ENCODE data around the gene AMBP.

The AMBP gene

DNA sequence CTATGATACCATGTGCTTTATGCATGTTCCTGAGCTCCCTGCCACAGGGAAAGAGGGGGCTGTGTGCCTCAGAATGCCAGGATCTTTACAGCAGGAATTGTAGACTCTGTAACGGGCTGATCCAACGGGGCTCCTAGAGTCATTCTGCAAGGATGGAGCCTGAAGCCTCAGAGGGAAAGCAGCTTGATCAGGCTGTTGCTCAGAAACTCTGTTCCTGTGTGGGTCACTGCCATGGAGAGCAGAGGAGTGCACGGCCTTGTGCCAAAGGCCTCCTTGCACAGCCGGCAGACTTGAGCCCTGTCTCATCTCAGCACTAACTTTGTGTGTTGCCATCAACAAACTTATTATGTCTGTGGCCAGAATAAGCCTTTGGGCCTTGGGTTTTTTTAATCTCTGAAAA lies 51.8 kb downstream of the AMBP start (continued):
- TF ChIP-seq, protein P1, sequence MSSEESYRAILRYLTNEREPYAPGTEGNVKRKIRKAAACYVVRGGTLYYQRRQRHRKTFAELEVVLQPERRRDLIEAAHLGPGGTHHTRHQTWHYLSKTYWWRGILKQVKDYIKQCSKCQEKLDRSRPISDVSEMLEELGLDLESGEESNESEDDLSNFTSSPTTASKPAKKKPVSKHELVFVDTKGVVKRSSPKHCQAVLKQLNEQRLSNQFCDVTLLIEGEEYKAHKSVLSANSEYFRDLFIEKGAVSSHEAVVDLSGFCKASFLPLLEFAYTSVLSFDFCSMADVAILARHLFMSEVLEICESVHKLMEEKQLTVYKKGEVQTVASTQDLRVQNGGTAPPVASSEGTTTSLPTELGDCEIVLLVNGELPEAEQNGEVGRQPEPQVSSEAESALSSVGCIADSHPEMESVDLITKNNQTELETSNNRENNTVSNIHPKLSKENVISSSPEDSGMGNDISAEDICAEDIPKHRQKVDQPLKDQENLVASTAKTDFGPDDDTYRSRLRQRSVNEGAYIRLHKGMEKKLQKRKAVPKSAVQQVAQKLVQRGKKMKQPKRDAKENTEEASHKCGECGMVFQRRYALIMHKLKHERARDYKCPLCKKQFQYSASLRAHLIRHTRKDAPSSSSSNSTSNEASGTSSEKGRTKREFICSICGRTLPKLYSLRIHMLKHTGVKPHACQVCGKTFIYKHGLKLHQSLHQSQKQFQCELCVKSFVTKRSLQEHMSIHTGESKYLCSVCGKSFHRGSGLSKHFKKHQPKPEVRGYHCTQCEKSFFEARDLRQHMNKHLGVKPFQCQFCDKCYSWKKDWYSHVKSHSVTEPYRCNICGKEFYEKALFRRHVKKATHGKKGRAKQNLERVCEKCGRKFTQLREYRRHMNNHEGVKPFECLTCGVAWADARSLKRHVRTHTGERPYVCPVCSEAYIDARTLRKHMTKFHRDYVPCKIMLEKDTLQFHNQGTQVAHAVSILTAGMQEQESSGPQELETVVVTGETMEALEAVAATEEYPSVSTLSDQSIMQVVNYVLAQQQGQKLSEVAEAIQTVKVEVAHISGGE (tag by site-specific recombination; conservative IDR thresholded peaks at IDR 0.05; ENCODE audit: low read depth) = no peak
- TF ChIP-seq, protein P2, sequence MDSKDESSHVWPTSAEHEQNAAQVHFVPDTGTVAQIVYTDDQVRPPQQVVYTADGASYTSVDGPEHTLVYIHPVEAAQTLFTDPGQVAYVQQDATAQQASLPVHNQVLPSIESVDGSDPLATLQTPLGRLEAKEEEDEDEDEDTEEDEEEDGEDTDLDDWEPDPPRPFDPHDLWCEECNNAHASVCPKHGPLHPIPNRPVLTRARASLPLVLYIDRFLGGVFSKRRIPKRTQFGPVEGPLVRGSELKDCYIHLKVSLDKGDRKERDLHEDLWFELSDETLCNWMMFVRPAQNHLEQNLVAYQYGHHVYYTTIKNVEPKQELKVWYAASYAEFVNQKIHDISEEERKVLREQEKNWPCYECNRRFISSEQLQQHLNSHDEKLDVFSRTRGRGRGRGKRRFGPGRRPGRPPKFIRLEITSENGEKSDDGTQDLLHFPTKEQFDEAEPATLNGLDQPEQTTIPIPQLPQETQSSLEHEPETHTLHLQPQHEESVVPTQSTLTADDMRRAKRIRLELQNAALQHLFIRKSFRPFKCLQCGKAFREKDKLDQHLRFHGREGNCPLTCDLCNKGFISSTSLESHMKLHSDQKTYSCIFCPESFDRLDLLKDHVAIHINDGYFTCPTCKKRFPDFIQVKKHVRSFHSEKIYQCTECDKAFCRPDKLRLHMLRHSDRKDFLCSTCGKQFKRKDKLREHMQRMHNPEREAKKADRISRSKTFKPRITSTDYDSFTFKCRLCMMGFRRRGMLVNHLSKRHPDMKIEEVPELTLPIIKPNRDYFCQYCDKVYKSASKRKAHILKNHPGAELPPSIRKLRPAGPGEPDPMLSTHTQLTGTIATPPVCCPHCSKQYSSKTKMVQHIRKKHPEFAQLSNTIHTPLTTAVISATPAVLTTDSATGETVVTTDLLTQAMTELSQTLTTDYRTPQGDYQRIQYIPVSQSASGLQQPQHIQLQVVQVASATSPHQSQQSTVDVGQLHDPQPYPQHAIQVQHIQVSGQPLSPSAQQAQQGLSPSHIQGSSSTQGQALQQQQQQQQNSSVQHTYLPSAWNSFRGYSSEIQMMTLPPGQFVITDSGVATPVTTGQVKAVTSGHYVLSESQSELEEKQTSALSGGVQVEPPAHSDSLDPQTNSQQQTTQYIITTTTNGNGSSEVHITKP (tag by site-specific recombination; IDR thresholded peaks at IDR 0.05) = no peak
- no peak for TF ChIP-seq ZNF133 (tag by site-specific recombination; IDR thresholded peaks at IDR 0.05)
- TF ChIP-seq, protein P3, sequence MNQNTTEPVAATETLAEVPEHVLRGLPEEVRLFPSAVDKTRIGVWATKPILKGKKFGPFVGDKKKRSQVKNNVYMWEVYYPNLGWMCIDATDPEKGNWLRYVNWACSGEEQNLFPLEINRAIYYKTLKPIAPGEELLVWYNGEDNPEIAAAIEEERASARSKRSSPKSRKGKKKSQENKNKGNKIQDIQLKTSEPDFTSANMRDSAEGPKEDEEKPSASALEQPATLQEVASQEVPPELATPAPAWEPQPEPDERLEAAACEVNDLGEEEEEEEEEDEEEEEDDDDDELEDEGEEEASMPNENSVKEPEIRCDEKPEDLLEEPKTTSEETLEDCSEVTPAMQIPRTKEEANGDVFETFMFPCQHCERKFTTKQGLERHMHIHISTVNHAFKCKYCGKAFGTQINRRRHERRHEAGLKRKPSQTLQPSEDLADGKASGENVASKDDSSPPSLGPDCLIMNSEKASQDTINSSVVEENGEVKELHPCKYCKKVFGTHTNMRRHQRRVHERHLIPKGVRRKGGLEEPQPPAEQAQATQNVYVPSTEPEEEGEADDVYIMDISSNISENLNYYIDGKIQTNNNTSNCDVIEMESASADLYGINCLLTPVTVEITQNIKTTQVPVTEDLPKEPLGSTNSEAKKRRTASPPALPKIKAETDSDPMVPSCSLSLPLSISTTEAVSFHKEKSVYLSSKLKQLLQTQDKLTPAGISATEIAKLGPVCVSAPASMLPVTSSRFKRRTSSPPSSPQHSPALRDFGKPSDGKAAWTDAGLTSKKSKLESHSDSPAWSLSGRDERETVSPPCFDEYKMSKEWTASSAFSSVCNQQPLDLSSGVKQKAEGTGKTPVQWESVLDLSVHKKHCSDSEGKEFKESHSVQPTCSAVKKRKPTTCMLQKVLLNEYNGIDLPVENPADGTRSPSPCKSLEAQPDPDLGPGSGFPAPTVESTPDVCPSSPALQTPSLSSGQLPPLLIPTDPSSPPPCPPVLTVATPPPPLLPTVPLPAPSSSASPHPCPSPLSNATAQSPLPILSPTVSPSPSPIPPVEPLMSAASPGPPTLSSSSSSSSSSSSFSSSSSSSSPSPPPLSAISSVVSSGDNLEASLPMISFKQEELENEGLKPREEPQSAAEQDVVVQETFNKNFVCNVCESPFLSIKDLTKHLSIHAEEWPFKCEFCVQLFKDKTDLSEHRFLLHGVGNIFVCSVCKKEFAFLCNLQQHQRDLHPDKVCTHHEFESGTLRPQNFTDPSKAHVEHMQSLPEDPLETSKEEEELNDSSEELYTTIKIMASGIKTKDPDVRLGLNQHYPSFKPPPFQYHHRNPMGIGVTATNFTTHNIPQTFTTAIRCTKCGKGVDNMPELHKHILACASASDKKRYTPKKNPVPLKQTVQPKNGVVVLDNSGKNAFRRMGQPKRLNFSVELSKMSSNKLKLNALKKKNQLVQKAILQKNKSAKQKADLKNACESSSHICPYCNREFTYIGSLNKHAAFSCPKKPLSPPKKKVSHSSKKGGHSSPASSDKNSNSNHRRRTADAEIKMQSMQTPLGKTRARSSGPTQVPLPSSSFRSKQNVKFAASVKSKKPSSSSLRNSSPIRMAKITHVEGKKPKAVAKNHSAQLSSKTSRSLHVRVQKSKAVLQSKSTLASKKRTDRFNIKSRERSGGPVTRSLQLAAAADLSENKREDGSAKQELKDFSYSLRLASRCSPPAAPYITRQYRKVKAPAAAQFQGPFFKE (tag by site-specific recombination; IDR thresholded peaks at IDR 0.05; ENCODE audit: borderline replicate concordance) = no peak
- TF ChIP-seq ZNF514 (tag by site-specific recombination; IDR thresholded peaks at IDR 0.05) = no peak
- TF ChIP-seq, protein P4, sequence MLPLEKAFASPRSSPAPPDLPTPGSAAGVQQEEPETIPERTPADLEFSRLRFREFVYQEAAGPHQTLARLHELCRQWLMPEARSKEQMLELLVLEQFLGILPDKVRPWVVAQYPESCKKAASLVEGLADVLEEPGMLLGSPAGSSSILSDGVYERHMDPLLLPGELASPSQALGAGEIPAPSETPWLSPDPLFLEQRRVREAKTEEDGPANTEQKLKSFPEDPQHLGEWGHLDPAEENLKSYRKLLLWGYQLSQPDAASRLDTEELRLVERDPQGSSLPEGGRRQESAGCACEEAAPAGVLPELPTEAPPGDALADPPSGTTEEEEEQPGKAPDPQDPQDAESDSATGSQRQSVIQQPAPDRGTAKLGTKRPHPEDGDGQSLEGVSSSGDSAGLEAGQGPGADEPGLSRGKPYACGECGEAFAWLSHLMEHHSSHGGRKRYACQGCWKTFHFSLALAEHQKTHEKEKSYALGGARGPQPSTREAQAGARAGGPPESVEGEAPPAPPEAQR (tag by site-specific recombination; IDR thresholded peaks at IDR 0.05) = no peak
- no peak for TF ChIP-seq HOXD13 (CRISPR knock-in tag; IDR thresholded peaks at IDR 0.05; ENCODE audit: borderline replicate concordance)
- no peak for TF ChIP-seq ZNF248 (tag by site-specific recombination; IDR thresholded peaks at IDR 0.05)
- TF ChIP-seq IKZF3 (tag by site-specific recombination; IDR thresholded peaks at IDR 0.05) = no peak
- TF ChIP-seq ZNF560 (tag by site-specific recombination; IDR thresholded peaks at IDR 0.05; ENCODE audit: borderline replicate concordance) = no peak
- TF ChIP-seq FEZF1 (tag by site-specific recombination; IDR thresholded peaks at IDR 0.05) = no peak
- TF ChIP-seq, protein P5, sequence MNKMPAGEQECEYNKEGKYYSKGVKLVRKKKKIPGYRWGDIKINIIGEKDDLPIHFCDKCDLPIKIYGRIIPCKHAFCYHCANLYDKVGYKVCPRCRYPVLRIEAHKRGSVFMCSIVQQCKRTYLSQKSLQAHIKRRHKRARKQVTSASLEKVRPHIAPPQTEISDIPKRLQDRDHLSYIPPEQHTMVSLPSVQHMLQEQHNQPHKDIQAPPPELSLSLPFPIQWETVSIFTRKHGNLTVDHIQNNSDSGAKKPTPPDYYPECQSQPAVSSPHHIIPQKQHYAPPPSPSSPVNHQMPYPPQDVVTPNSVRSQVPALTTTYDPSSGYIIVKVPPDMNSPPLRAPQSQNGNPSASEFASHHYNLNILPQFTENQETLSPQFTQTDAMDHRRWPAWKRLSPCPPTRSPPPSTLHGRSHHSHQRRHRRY (tag by site-specific recombination; IDR thresholded peaks at IDR 0.05) = no peak
- no peak for TF ChIP-seq ZNF2 (tag by site-specific recombination; IDR thresholded peaks at IDR 0.05)
